Natural killer cell (primary cell): ENCODE data around the gene USP6. TPM values are rescaled to one million over a fixed set of nuclear protein-coding genes. Genes with fewer than 3 reads are reported as not detected.

Experiments used
- ATAC-seq, 3 donors: fragments of 150-1000 bp in 2 of 3; fragments of 200-7000 bp in 1 of 3; cut with Tn5 transposase; 1 replicate in 1 of 3; 2 replicates in 2 of 3; pipeline ENCODE4 v1.10.0; 2021; ENCODE audit warnings: mild to moderate bottlenecking in 2 of 3, moderate library complexity in 2 of 3
- DNase-seq, 2 donors: peaks; one replicate each; pipeline versions ENCODE4 v3.0.0 to v3.0.0-alpha.2; 2013 to 2021; ENCODE audit warnings: mixed read lengths in 1 of 2
- H3K27ac ChIP-seq: one replicate; pipeline ENCODE4 v1.5.1; 2013; ENCODE audit warnings: mild to moderate bottlenecking, low read length
- H3K27me3 ChIP-seq: one replicate; pipeline ENCODE4 v1.6.1; 2013; ENCODE audit warnings: low read length; ENCODE audit not compliant: control insufficient read depth, insufficient read depth
- H3K36me3 ChIP-seq: one replicate; pipeline ENCODE4 v1.6.1; 2013; ENCODE audit warnings: low read length; ENCODE audit not compliant: control insufficient read depth, insufficient read depth
- H3K4me1 ChIP-seq: one replicate; pipeline ENCODE4 v1.6.1; 2013; ENCODE audit warnings: low read length; ENCODE audit not compliant: control insufficient read depth, insufficient read depth
- H3K4me3 ChIP-seq: one replicate; pipeline ENCODE4 v1.5.1; 2013; ENCODE audit warnings: low read length
- H3K9me3 ChIP-seq: one replicate; pipeline ENCODE4 v1.6.1; 2013; ENCODE audit warnings: low read length; ENCODE audit not compliant: control insufficient read depth, insufficient read depth
- H3K27ac Mint-ChIP-seq, 2 donors: one replicate each; pipeline ENCODE4 v1.8.0; 2022; ENCODE audit warnings: mild to moderate bottlenecking in 2 of 2, mixed read lengths in 2 of 2, moderate library complexity in 1 of 2
- H3K27me3 Mint-ChIP-seq, 2 donors: one replicate each; pipeline ENCODE4 v1.8.0; 2022; ENCODE audit warnings: low read depth in 2 of 2, mixed read lengths in 2 of 2
- H3K36me3 Mint-ChIP-seq: one replicate; pipeline ENCODE4 v1.8.0; 2022; ENCODE audit warnings: mixed read lengths
- H3K4me1 Mint-ChIP-seq, 2 donors: one replicate each; pipeline ENCODE4 v1.8.0; 2022; ENCODE audit warnings: mixed read lengths in 2 of 2
- H3K4me3 Mint-ChIP-seq: one replicate; pipeline ENCODE4 v1.8.0; 2022; ENCODE audit warnings: mild to moderate bottlenecking, moderate library complexity, mixed read lengths
- H3K9me3 Mint-ChIP-seq, 2 donors: one replicate each; pipeline ENCODE4 v1.8.0; 2022; ENCODE audit warnings: mixed read lengths in 2 of 2
- WGBS: methylation state at CpG from one replicate; pipeline ENCODE4 v1.1.7; 2013; ENCODE audit warnings: missing lambda C conversion rate; ENCODE audit not compliant: insufficient coverage; 5-methylcytosine and 5-hydroxymethylcytosine counted together
- intact Hi-C: fragments of 100-400 bp; cut with micrococcal nuclease; formaldehyde crosslinking; loops from one replicate; pipeline ENCODE4 v1.14.2; 2022
- total RNA-seq, 4 donors: library from RNA; stranded (reverse); fragments of 120-200 nt in 1 of 4; gene quantifications; one replicate each; pipeline versions ENCODE4 v1.2.3 to v1.2.4, GENCODE V29; 2013 to 2022
- TF ChIP-seq, protein P1 (sequence below): fragments of 200-600 bp; IDR thresholded peaks from one replicate; pipeline ENCODE4 v1.8.0; 2022; ENCODE audit warnings: antibody characterized with exemption

The USP6 gene
- total RNA-seq, 3 donors from 2014 or later (not counting 1 experiment from before 2014, with no cell fraction given), result 0.07 to 0.34 (median 0.13) TPM

DNA sequence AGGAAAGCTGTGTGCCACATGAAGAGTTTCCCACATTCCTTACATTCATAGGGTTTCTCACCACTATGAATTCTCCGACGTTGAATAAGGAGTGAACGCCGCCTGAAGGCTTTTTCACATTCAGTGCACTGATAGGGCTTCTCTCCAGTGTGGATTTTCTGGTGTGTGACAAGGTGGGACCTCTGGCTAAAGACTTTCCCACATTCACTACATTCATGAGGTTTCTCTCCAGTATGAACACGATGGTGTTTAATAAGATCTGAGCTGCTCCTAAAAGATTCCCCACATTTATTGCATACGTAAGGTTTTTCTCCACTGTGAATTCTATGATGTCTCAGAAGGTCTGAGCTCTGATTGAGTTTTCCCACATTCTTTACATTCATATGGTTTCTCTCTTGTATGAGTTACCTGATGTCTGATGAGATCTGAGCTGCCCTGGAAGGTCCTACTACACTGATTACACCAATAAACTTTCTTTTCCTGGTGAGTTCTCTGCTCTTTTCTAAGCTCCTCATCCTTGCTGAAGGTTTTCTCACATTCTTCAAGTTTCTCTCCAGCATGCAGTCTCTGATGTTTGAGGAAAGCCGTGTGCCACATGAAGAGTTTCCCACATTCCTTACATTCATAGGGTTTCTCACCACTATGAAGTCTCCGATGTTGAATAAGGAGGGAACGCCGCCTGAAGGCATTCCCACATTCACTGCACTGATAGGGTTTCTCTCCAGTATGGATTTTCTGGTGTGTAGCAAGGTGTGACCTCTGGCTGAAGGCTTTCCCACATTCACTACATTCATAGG is 65.9 kb downstream of the USP6 start:
- Histone ChIP-seq H3K27ac (no peak overlapping the region), H3K27me3 (no peaks in the 10 kb centered on the region), H3K4me1 (peaks cover 13% of the 10 kb centered on the region), H3K4me3 (no peak overlapping the region), H3K36me3 (no peaks in the 10 kb centered on the region), H3K9me3 (peaks cover 80% of the 10 kb centered on the region)
- ATAC-seq, result no peak
- Mint-ChIP-seq H3K27ac (peak overlapping the region in 1 of 2 donors; percentile 51), H3K36me3 (peaks cover 43% of the 10 kb centered on the region), H3K27me3 (no peaks in the 10 kb centered on the region), H3K9me3 (peaks cover 6 to 19% of the 10 kb centered on the region in 2 donors), H3K4me3 (no peak overlapping the region), H3K4me1 (peaks cover 22 to 32% of the 10 kb centered on the region in 2 donors)
- DNase-seq, result no peak
- WGBS, result 100% methylated on average over 2 of the region's 10 CpGs
- intact Hi-C loops, result loop anchor here (5.0 kb wide), 1 partner anchor 329 kb away; no protein-coding TSS in a partner anchor
- TF ChIP-seq, protein P1, sequence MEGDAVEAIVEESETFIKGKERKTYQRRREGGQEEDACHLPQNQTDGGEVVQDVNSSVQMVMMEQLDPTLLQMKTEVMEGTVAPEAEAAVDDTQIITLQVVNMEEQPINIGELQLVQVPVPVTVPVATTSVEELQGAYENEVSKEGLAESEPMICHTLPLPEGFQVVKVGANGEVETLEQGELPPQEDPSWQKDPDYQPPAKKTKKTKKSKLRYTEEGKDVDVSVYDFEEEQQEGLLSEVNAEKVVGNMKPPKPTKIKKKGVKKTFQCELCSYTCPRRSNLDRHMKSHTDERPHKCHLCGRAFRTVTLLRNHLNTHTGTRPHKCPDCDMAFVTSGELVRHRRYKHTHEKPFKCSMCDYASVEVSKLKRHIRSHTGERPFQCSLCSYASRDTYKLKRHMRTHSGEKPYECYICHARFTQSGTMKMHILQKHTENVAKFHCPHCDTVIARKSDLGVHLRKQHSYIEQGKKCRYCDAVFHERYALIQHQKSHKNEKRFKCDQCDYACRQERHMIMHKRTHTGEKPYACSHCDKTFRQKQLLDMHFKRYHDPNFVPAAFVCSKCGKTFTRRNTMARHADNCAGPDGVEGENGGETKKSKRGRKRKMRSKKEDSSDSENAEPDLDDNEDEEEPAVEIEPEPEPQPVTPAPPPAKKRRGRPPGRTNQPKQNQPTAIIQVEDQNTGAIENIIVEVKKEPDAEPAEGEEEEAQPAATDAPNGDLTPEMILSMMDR, result no peak

DNA sequence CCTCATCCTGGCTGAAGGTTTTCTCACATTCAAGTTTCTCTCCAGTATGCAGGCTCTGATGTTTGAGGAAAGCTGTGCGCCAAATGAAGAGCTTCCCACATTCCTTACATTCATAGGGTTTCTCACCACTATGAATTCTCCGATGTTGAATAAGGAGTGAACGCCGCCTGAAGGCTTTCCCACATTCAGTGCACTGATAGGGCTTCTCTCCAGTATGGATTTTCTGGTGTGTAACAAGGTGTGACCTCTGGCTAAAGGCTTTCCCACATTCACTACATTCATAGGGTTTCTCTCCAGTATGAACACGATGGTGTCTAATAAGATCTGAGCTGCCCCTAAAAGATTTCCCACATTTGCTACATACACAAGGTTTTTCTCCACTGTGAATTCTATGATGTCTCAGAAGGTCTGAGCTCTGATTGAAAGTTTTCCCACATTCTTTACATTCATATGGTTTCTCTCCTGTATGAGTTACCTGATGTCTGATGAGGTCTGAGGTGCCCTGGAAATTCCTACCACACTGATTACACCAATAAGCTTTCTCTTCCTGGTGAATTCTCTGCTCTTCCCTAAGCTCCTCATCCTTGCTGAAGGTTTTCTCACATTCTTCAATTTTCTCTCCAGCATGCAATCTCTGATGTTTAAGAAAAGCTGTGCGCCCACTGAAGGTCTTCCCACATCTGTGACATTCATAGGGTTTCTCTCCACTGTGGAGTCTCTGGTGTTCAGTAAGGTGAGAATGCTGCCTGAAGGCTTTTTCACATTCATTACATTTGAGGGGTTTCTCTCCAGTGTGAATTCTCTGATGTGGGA is 67.0 kb downstream of the USP6 start:
- ATAC-seq, result no peak
- Mint-ChIP-seq H3K36me3 (peaks cover 48% of the 10 kb centered on the region), H3K27ac (peak overlapping the region in 1 of 2 donors; percentile 87), H3K27me3 (no peaks in the 10 kb centered on the region), H3K4me3 (peak overlapping the region; percentile 37), H3K9me3 (peaks cover 10 to 21% of the 10 kb centered on the region in 2 donors), H3K4me1 (peaks cover 27 to 36% of the 10 kb centered on the region in 2 donors)
- H3K27me3 ChIP-seq, result no peaks in the 10 kb centered on the region
- intact Hi-C loops, result loop anchor here (5.0 kb wide), 1 partner anchor 331 kb away; no protein-coding TSS in a partner anchor
- TF ChIP-seq, protein P1, result no peak
- no peak for DNase-seq
- no peak overlapping the region for H3K27ac ChIP-seq
- H3K4me1 ChIP-seq, result peaks cover 13% of the 10 kb centered on the region
- H3K36me3 ChIP-seq, result no peaks in the 10 kb centered on the region
- peaks cover 72% of the 10 kb centered on the region for H3K9me3 ChIP-seq
- WGBS, result 100% methylated on average over 3 of the region's 6 CpGs
- H3K4me3 ChIP-seq, result no peak overlapping the region

DNA sequence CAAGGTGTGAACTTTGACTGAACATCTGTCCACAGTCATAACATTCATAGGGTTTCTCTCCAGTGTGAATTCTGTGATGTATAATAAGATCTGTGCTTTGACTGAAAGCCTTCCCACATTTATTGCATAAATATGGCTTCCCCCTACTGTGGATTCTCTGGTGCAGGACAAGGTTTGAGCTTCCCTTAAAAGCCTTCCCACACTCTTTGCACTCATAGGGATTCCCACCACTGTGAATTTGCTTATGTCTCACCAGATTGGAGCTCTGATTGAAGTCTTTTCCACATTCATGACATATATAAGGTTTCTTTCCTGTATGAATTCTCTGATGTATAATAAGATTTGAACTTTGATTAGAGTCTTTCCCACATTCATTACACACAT is 67.6 kb downstream of the USP6 start:
- H3K4me1 Mint-ChIP-seq, result peaks cover 27 to 41% of the 10 kb centered on the region in 2 donors
- TF ChIP-seq, protein P1, result no peak
- peaks cover 10 to 23% of the 10 kb centered on the region in 2 donors for H3K9me3 Mint-ChIP-seq
- peaks cover 70% of the 10 kb centered on the region for H3K9me3 ChIP-seq
- no peaks in the 10 kb centered on the region for H3K36me3 ChIP-seq
- no peaks in the 10 kb centered on the region for H3K27me3 ChIP-seq
- peaks cover 13% of the 10 kb centered on the region for H3K4me1 ChIP-seq
- no peaks in the 10 kb centered on the region for H3K27me3 Mint-ChIP-seq
- DNase-seq, result no peak
- H3K27ac Mint-ChIP-seq, result peak overlapping the region; percentile 84 to 87
- H3K36me3 Mint-ChIP-seq, result peaks cover 54% of the 10 kb centered on the region
- no peak overlapping the region for H3K27ac ChIP-seq
- H3K4me3 ChIP-seq, result no peak overlapping the region
- intact Hi-C loops, result loop anchor here (5.0 kb wide), 1 partner anchor 331 kb away; no protein-coding TSS in a partner anchor
- peak overlapping the region; percentile 13 for H3K4me3 Mint-ChIP-seq
- ATAC-seq, result no peak
